Measurements from ENCODE around the gene MTA1.

DNA sequence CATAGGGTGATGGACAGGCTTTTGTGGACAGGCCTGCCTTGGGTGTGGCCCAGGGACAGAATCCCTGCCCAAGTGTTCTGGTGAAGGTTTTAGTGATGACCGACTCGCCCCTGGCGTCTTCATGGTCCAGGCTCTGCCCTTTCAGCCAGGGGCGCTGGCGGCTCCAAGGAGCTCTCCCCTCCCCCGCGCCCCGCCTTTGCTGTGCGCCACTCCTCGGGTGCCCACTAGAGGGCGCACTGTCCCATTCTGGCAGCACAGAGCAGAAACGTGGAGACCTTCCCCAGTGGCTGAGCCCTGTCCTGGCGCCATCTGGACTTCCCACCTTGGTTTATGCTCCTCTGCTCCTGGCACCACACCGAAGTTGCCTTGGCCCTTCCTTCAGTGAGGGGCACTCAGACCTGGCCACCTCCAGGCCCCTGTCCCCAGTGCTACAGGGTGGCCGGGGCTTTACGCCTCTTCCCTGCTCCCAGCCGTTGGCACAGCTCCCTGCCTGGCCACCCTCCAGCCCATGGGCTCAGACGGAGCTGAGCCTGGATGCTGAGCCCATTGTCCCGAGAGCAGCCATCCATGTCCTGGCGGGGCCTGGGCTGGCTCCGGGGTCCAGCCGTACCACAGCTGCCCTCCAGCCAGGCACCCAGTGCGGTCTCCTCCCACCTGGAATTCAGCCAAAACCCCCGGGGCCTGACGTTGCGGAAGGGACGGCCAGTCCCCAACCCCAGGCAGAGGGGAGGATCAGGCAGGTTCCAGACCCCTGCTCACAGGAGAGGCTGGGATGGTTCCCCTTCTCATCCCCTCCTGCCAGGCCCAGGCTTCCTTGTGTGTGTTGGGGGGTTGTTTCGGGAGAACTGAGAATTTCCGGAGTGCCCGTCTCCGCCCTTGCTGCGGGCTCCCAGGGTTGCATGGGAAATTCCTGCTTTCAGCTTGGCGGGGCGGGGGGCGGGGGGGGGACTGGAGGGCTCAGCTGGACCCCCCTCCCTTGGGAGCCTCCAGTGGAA lies 61.5 kb downstream of the MTA1 start:
- TF ChIP-seq POLR2AphosphoS5 (IDR thresholded peaks at IDR 0.05; ENCODE audit: low read depth, low read length) (peak; percentile 85), KDM5A (IDR thresholded peaks at IDR 0.05; ENCODE audit: low read length) (no peak), EZH2 (IDR thresholded peaks at IDR 0.05; ENCODE audit: low read depth, low read length, severe bottlenecking) (no peak), POLR2A (IDR thresholded peaks at IDR 0.05; ENCODE audit: control extremely low read depth in 1 of 2, low read depth in 2 of 2, low read length in 2 of 2) (peak in 1 of 2 experiments; percentile 83; a peak in 2 of 3 replicates), RAD21 (IDR thresholded peaks at IDR 0.05 in 1 of 2, conservative IDR thresholded peaks at IDR 0.05 in 1 of 2; ENCODE audit: low read depth in 2 of 2, low read length in 2 of 2) (peak; percentile 56 to 67), SP4 (IDR thresholded peaks at IDR 0.05; ENCODE audit: low read length) (0 out of 2 replicates have a peak, but pooled peaks have one; percentile 26), SP2 (IDR thresholded peaks at IDR 0.05; ENCODE audit: low read length) (no peak), KDM1A (IDR thresholded peaks at IDR 0.05; ENCODE audit: borderline replicate concordance, low read length) (no peak), SP1 (IDR thresholded peaks at IDR 0.05; ENCODE audit: low read depth, low read length) (0 out of 2 replicates have a peak, but pooled peaks have one; percentile 42), CREB1 (IDR thresholded peaks at IDR 0.05) (peak; percentile 74), JUND (IDR thresholded peaks at IDR 0.05; ENCODE audit: low read length) (peak; percentile 24; the same call in 1 of the 2 replicates)
- TF ChIP-seq, protein P1, sequence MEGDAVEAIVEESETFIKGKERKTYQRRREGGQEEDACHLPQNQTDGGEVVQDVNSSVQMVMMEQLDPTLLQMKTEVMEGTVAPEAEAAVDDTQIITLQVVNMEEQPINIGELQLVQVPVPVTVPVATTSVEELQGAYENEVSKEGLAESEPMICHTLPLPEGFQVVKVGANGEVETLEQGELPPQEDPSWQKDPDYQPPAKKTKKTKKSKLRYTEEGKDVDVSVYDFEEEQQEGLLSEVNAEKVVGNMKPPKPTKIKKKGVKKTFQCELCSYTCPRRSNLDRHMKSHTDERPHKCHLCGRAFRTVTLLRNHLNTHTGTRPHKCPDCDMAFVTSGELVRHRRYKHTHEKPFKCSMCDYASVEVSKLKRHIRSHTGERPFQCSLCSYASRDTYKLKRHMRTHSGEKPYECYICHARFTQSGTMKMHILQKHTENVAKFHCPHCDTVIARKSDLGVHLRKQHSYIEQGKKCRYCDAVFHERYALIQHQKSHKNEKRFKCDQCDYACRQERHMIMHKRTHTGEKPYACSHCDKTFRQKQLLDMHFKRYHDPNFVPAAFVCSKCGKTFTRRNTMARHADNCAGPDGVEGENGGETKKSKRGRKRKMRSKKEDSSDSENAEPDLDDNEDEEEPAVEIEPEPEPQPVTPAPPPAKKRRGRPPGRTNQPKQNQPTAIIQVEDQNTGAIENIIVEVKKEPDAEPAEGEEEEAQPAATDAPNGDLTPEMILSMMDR (IDR thresholded peaks at IDR 0.05; ENCODE audit: control extremely low read depth in 1 of 3, insufficient read depth in 1 of 3, low read depth in 1 of 3, low read length in 3 of 3), result peak in 2 of 3 experiments; percentile 99; a peak in 3 of 4 replicates

Data from H1 (cell line).